HEK293 (cell line): ENCODE results near the gene AIRE.
A peak's percentile ranks its signal among the peaks of the same experiment; 100 is the strongest.

Source experiments
- CTCF ChIA-PET: fragments of 350-600 bp; formaldehyde crosslinking; extraction: SDS; loops from one replicate; lab custom pipeline; 2021; ENCODE audit warnings: antibody characterized with exemption; lab: Yijun Ruan, JAX
- POLR2A ChIA-PET: fragments of 300-600 bp; formaldehyde crosslinking; extraction: SDS; loops from one replicate; lab custom pipeline; 2020; ENCODE audit warnings: antibody characterized with exemption, inconsistent platforms; lab: Yijun Ruan, JAX
- H3K27ac ChIP-seq: fragments of 200-500 bp; sonication (Bioruptor generic); 2 replicates; pipeline ENCODE4 v1.5.1; 2014; ENCODE audit warnings: low read depth, low read length, control low read depth, inconsistent platforms; ENCODE audit errors: extremely low read depth
- H3K36me3 ChIP-seq, 2 experiments: fragments of 200-500 bp in 1 of 2; sonication (Bioruptor generic) in 1 of 2; 1 replicate in 1 of 2; 2 replicates in 1 of 2; pipeline ENCODE4 v1.5.1; 2014 to 2017; ENCODE audit warnings: inconsistent platforms in 2 of 2, low read length in 2 of 2; ENCODE audit not compliant: control insufficient read depth in 2 of 2, insufficient read depth in 1 of 2
- H3K4me1 ChIP-seq: fragments of 200-500 bp; sonication (Bioruptor generic); 2 replicates; pipeline ENCODE4 v1.5.1; 2014; ENCODE audit warnings: mild to moderate bottlenecking, low read length, inconsistent platforms; ENCODE audit not compliant: control insufficient read depth, insufficient read depth
- H3K4me3 ChIP-seq: 2 replicates; pipeline ENCODE4 v1.5.1; 2011; ENCODE audit warnings: low read depth, mild to moderate bottlenecking, control low read depth, low read length, moderate library complexity
- H3K9me3 ChIP-seq: fragments of 200-500 bp; sonication (Bioruptor generic); 2 replicates; pipeline ENCODE4 v1.5.1; 2014; ENCODE audit warnings: low read depth, low read length, inconsistent platforms; ENCODE audit not compliant: control insufficient read depth, insufficient read depth
- BCL11B ChIP-seq: fragments of 450-650 bp; formaldehyde crosslinking; IDR thresholded peaks from 2 replicates; pipeline ENCODE4 v1.5.1; 2016; ENCODE audit warnings: low read depth, missing biosample characterization, missing genetic modification characterization
- EGR2 ChIP-seq: fragments of 450-650 bp; formaldehyde crosslinking; IDR thresholded peaks from 2 replicates; pipeline ENCODE4 v1.5.1; 2016; ENCODE audit warnings: low read depth, missing biosample characterization, missing genetic modification characterization
- GLI4 ChIP-seq: fragments of 450-650 bp; formaldehyde crosslinking; IDR thresholded peaks from 2 replicates; pipeline ENCODE4 v1.5.1; 2016; ENCODE audit warnings: missing biosample characterization, missing genetic modification characterization
- HOXA7 ChIP-seq: sonication (generic); formaldehyde crosslinking; IDR thresholded peaks from 2 replicates; pipeline ENCODE4 v1.8.1; 2022; ENCODE audit warnings: missing genetic modification reagents, borderline replicate concordance
- HOXD13 ChIP-seq: sonication (generic); formaldehyde crosslinking; IDR thresholded peaks from 2 replicates; pipeline ENCODE4 v1.8.0; 2022; ENCODE audit warnings: missing genetic modification reagents, borderline replicate concordance
- KLF10 ChIP-seq: fragments of 450-650 bp; IDR thresholded peaks from 2 replicates; pipeline ENCODE4 v1.5.1; 2018; ENCODE audit warnings: missing biosample characterization, mild to moderate bottlenecking, missing genetic modification characterization
- KLF8 ChIP-seq: fragments of 450-650 bp; formaldehyde crosslinking; IDR thresholded peaks from 2 replicates; pipeline ENCODE4 v1.5.1; 2016; ENCODE audit warnings: missing biosample characterization, missing genetic modification characterization
- KLF9 ChIP-seq: fragments of 450-650 bp; formaldehyde crosslinking; IDR thresholded peaks from 2 replicates; pipeline ENCODE4 v1.5.1; 2016; ENCODE audit warnings: missing biosample characterization, missing genetic modification characterization, low read depth
- MEIS1 ChIP-seq: sonication (generic); formaldehyde crosslinking; IDR thresholded peaks from 2 replicates; pipeline ENCODE4 v1.8.1; 2022; ENCODE audit warnings: missing genetic modification reagents, mild to moderate bottlenecking, borderline replicate concordance
- PRDM1 ChIP-seq: fragments of 450-650 bp; formaldehyde crosslinking; IDR thresholded peaks from 2 replicates; pipeline ENCODE4; 2016; ENCODE audit warnings: missing biosample characterization, missing genetic modification characterization
- SALL2 ChIP-seq: fragments of 450-650 bp; formaldehyde crosslinking; IDR thresholded peaks from 2 replicates; pipeline ENCODE4 v1.5.0; 2017; ENCODE audit warnings: missing biosample characterization, mild to moderate bottlenecking, missing genetic modification characterization, borderline replicate concordance
- ZBTB8A ChIP-seq: fragments of 450-650 bp; formaldehyde crosslinking; IDR thresholded peaks from 2 replicates; pipeline ENCODE4 v1.5.1; 2016; ENCODE audit warnings: missing biosample characterization, missing genetic modification characterization
- ZNF211 ChIP-seq: fragments of 450-650 bp; formaldehyde crosslinking; IDR thresholded peaks from 2 replicates; pipeline ENCODE4 v1.5.1; 2016; ENCODE audit warnings: low read depth, missing biosample characterization, missing genetic modification characterization
- ZNF266 ChIP-seq: fragments of 450-650 bp; formaldehyde crosslinking; IDR thresholded peaks from 2 replicates; pipeline ENCODE4 v1.5.1; 2016; ENCODE audit warnings: missing biosample characterization, missing genetic modification characterization, low read depth
- ZNF394 ChIP-seq: fragments of 450-650 bp; formaldehyde crosslinking; IDR thresholded peaks from 2 replicates; pipeline ENCODE4 v1.5.1; 2016; ENCODE audit warnings: missing biosample characterization, missing genetic modification characterization, mild to moderate bottlenecking, moderate library complexity, borderline replicate concordance
- ZNF404 ChIP-seq: fragments of 450-650 bp; formaldehyde crosslinking; IDR thresholded peaks from 2 replicates; pipeline ENCODE4 v1.5.1; 2017; ENCODE audit warnings: missing biosample characterization, missing genetic modification characterization
- ZNF521 ChIP-seq: fragments of 450-650 bp; formaldehyde crosslinking; IDR thresholded peaks from 2 replicates; pipeline ENCODE4 v1.5.1; 2017; ENCODE audit warnings: missing biosample characterization, mild to moderate bottlenecking, missing genetic modification characterization
- ZNF529 ChIP-seq: fragments of 450-650 bp; formaldehyde crosslinking; IDR thresholded peaks from 2 replicates; pipeline ENCODE4 v1.5.1; 2017; ENCODE audit warnings: missing genetic modification characterization, missing biosample characterization; ENCODE audit not compliant: insufficient replicate concordance
- ZNF585B ChIP-seq: fragments of 450-650 bp; formaldehyde crosslinking; IDR thresholded peaks from 2 replicates; pipeline ENCODE4 v1.5.1; 2016; ENCODE audit warnings: missing biosample characterization, missing genetic modification characterization
- ZNF600 ChIP-seq: fragments of 450-650 bp; formaldehyde crosslinking; IDR thresholded peaks from 2 replicates; pipeline ENCODE4 v1.5.1; 2016; ENCODE audit warnings: missing biosample characterization, missing genetic modification characterization
- ZNF621 ChIP-seq: fragments of 450-650 bp; formaldehyde crosslinking; IDR thresholded peaks from 2 replicates; pipeline ENCODE4 v1.5.1; 2017; ENCODE audit warnings: missing biosample characterization, missing genetic modification characterization
- ZNF624 ChIP-seq: fragments of 450-650 bp; formaldehyde crosslinking; IDR thresholded peaks from 2 replicates; pipeline ENCODE4 v1.5.1; 2017; ENCODE audit warnings: missing biosample characterization, missing genetic modification characterization
- TF ChIP-seq, protein P1 (sequence below): fragments of 450-650 bp; formaldehyde crosslinking; IDR thresholded peaks from 2 replicates; pipeline ENCODE4 v1.5.1; 2016; ENCODE audit warnings: missing biosample characterization, missing genetic modification characterization
- TF ChIP-seq, protein P2 (sequence below): fragments of 450-650 bp; formaldehyde crosslinking; IDR thresholded peaks from 2 replicates; pipeline ENCODE4 v1.5.1; 2016; ENCODE audit warnings: missing biosample characterization, missing genetic modification characterization, borderline replicate concordance
- TF ChIP-seq, protein P3 (sequence below): fragments of 450-650 bp; formaldehyde crosslinking; IDR thresholded peaks from 2 replicates; pipeline ENCODE4 v1.5.1; 2016; ENCODE audit warnings: missing biosample characterization, missing genetic modification characterization
- TF ChIP-seq, protein P4 (sequence below): fragments of 450-650 bp; formaldehyde crosslinking; IDR thresholded peaks from 2 replicates; pipeline ENCODE4 v1.5.1; 2016; ENCODE audit warnings: missing biosample characterization, missing genetic modification characterization

AIRE gene

DNA sequence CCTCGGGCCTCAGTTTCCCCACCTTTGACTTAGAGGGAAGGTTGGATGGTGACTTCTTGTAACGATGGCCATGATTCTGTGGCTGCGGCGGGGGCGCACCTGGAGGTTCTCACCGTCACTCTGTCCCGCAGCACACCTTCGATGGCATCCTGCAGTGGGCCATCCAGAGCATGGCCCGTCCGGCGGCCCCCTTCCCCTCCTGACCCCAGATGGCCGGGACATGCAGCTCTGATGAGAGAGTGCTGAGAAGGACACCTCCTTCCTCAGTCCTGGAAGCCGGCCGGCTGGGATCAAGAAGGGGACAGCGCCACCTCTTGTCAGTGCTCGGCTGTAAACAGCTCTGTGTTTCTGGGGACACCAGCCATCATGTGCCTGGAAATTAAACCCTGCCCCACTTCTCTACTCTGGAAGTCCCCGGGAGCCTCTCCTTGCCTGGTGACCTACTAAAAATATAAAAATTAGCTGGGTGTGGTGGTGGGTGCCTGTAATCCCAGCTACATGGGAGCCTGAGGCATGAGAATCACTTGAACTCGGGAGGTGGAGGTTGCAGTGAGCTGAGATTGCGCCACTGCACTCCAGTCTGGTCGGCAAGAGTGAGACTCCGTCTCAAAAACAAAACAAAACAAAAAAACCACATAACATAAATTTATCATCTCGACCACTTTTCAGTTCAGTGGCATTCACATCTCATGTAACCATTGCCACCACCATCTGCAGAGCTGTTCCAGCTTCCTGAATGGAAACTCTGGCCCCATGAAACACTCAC lies 12.0 kb downstream of the AIRE start:
- Histone ChIP-seq H3K36me3 (no peaks in the 10 kb centered on the region), H3K4me3 (no peak overlapping the region), H3K4me1 (peaks cover 8% of the 10 kb centered on the region; the same call in 1 of the 2 replicates), H3K9me3 (no peaks in the 10 kb centered on the region), H3K27ac (no peak overlapping the region)
- ChIA-PET CTCF (interaction anchor here (0.6 to 2.2 kb wide), 22 partner anchors 10 to 619 kb away, joined by 3 to 14 read pairs (median 4); no protein-coding TSS in a partner anchor), POLR2A (interaction anchor here (0.6 to 1.1 kb wide), 2 partner anchors 41 to 430 kb away, joined by 3 read pairs; no protein-coding TSS in a partner anchor)
- no peak for TF ChIP-seq MEIS1
- TF ChIP-seq HOXD13 (CRISPR knock-in tag): no peak
- TF ChIP-seq ZNF394 (tag by site-specific recombination): peak; percentile 48
- TF ChIP-seq ZNF600: peak; percentile 66; the same call in 1 of the 2 replicates
- TF ChIP-seq ZBTB8A (tag by site-specific recombination): no peak
- TF ChIP-seq GLI4 (tag by site-specific recombination): no peak
- peak; percentile 67 for TF ChIP-seq KLF8 (tag by site-specific recombination)
- TF ChIP-seq SALL2 (tag by site-specific recombination): no peak
- TF ChIP-seq HOXA7: no peak
- peak; percentile 25; the same call in 1 of the 2 replicates for TF ChIP-seq KLF10
- TF ChIP-seq ZNF585B (tag by site-specific recombination): no peak
- peak; percentile 66 for TF ChIP-seq BCL11B (tag by site-specific recombination)
- TF ChIP-seq ZNF624 (tag by site-specific recombination): no peak
- TF ChIP-seq ZNF621 (tag by site-specific recombination): no peak
- no peak for TF ChIP-seq ZNF211 (tag by site-specific recombination)
- TF ChIP-seq, protein P1, sequence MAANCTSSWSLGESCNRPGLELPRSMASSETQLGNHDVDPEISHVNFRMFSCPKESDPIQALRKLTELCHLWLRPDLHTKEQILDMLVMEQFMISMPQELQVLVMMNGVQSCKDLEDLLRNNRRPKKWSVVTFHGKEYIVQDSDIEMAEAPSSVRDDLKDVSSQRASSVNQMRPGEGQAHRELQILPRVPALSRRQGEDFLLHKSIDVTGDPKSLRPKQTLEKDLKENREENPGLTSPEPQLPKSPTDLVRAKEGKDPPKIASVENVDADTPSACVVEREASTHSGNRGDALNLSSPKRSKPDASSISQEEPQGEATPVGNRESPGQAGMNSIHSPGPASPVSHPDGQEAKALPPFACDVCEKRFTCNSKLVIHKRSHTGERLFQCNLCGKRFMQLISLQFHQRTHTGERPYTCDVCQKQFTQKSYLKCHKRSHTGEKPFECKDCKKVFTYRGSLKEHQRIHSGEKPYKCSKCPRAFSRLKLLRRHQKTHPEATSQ (tag by site-specific recombination): no peak
- TF ChIP-seq EGR2 (tag by site-specific recombination): no peak
- TF ChIP-seq, protein P2, sequence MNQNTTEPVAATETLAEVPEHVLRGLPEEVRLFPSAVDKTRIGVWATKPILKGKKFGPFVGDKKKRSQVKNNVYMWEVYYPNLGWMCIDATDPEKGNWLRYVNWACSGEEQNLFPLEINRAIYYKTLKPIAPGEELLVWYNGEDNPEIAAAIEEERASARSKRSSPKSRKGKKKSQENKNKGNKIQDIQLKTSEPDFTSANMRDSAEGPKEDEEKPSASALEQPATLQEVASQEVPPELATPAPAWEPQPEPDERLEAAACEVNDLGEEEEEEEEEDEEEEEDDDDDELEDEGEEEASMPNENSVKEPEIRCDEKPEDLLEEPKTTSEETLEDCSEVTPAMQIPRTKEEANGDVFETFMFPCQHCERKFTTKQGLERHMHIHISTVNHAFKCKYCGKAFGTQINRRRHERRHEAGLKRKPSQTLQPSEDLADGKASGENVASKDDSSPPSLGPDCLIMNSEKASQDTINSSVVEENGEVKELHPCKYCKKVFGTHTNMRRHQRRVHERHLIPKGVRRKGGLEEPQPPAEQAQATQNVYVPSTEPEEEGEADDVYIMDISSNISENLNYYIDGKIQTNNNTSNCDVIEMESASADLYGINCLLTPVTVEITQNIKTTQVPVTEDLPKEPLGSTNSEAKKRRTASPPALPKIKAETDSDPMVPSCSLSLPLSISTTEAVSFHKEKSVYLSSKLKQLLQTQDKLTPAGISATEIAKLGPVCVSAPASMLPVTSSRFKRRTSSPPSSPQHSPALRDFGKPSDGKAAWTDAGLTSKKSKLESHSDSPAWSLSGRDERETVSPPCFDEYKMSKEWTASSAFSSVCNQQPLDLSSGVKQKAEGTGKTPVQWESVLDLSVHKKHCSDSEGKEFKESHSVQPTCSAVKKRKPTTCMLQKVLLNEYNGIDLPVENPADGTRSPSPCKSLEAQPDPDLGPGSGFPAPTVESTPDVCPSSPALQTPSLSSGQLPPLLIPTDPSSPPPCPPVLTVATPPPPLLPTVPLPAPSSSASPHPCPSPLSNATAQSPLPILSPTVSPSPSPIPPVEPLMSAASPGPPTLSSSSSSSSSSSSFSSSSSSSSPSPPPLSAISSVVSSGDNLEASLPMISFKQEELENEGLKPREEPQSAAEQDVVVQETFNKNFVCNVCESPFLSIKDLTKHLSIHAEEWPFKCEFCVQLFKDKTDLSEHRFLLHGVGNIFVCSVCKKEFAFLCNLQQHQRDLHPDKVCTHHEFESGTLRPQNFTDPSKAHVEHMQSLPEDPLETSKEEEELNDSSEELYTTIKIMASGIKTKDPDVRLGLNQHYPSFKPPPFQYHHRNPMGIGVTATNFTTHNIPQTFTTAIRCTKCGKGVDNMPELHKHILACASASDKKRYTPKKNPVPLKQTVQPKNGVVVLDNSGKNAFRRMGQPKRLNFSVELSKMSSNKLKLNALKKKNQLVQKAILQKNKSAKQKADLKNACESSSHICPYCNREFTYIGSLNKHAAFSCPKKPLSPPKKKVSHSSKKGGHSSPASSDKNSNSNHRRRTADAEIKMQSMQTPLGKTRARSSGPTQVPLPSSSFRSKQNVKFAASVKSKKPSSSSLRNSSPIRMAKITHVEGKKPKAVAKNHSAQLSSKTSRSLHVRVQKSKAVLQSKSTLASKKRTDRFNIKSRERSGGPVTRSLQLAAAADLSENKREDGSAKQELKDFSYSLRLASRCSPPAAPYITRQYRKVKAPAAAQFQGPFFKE (tag by site-specific recombination): no peak
- no peak for TF ChIP-seq ZNF404 (tag by site-specific recombination)
- no peak for TF ChIP-seq ZNF266 (tag by site-specific recombination)
- TF ChIP-seq PRDM1: no peak
- 0 out of 2 replicates have a peak, but pooled peaks have one; percentile 8 for TF ChIP-seq KLF9 (tag by site-specific recombination)
- TF ChIP-seq, protein P3, sequence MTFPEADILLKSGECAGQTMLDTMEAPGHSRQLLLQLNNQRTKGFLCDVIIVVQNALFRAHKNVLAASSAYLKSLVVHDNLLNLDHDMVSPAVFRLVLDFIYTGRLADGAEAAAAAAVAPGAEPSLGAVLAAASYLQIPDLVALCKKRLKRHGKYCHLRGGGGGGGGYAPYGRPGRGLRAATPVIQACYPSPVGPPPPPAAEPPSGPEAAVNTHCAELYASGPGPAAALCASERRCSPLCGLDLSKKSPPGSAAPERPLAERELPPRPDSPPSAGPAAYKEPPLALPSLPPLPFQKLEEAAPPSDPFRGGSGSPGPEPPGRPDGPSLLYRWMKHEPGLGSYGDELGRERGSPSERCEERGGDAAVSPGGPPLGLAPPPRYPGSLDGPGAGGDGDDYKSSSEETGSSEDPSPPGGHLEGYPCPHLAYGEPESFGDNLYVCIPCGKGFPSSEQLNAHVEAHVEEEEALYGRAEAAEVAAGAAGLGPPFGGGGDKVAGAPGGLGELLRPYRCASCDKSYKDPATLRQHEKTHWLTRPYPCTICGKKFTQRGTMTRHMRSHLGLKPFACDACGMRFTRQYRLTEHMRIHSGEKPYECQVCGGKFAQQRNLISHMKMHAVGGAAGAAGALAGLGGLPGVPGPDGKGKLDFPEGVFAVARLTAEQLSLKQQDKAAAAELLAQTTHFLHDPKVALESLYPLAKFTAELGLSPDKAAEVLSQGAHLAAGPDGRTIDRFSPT (tag by site-specific recombination): no peak
- TF ChIP-seq ZNF521 (tag by site-specific recombination): no peak
- no peak for TF ChIP-seq ZNF529 (tag by site-specific recombination)
- TF ChIP-seq, protein P4, sequence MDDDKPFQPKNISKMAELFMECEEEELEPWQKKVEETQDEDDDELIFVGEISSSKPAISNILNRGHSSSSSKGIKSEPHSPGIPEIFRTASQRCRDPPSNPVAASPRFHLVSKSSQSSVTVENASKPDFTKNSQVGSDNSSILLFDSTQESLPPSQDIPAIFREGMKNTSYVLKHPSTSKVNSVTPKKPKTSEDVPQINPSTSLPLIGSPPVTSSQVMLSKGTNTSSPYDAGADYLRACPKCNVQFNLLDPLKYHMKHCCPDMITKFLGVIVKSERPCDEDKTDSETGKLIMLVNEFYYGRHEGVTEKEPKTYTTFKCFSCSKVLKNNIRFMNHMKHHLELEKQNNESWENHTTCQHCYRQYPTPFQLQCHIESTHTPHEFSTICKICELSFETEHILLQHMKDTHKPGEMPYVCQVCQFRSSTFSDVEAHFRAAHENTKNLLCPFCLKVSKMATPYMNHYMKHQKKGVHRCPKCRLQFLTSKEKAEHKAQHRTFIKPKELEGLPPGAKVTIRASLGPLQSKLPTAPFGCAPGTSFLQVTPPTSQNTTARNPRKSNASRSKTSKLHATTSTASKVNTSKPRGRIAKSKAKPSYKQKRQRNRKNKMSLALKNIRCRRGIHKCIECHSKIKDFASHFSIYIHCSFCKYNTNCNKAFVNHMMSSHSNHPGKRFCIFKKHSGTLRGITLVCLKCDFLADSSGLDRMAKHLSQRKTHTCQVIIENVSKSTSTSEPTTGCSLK (tag by site-specific recombination): no peak
